GM12891 (cell line): ENCODE data around the gene PAX3.

Experiments
- POLR2A ChIP-seq: IDR thresholded peaks from 2 replicates; pipeline ENCODE4 v1.6.1; 2011; ENCODE audit warnings: low read depth, low read length, control low read depth
- TAF1 ChIP-seq: IDR thresholded peaks from 2 replicates; pipeline ENCODE4 v1.6.1; 2011; ENCODE audit warnings: low read depth, low read length, control low read depth

GRCh38 chr2:222310747-222311318 is 12.0 kb upstream of the PAX3 start:
- TF ChIP-seq POLR2A, result no peak
- TF ChIP-seq TAF1, result no peak
